GM23338 (cell line): ENCODE measurements around the gene SNX3. TPM values are rescaled to one million over a fixed set of nuclear protein-coding genes. Genes with fewer than 3 reads are reported as not detected.
"Not testable (repeated sequence)": the region's sequence is repeated elsewhere in the genome, so short reads cannot be mapped to it uniquely, and the experiment has no call there.

Experiments used
- ATAC-seq: fragments of 200-7000 bp; cut with Tn5 transposase; 3 replicates; pipeline ENCODE4 v1.9.1; 2020
- DNase-seq: peaks from one replicate; pipeline ENCODE4 v3.0.0-alpha.2; 2015; ENCODE audit warnings: low spot score
- H2AFZ ChIP-seq: fragments of 200-600 bp; sonication (generic); 2 replicates; pipeline ENCODE4 v1.8.0; 2016; ENCODE audit warnings: antibody characterized with exemption, mild to moderate bottlenecking, moderate library complexity
- H3F3A ChIP-seq: fragments of 200-600 bp; sonication (generic); replicated peaks from 2 replicates; pipeline ENCODE4 v1.8.0; 2017; ENCODE audit warnings: antibody characterized with exemption, mixed run types, low read depth
- H3K27ac ChIP-seq: fragments of 200-600 bp; sonication (generic); 2 replicates; pipeline ENCODE4 v1.6.1; 2016; ENCODE audit warnings: low read depth
- H3K27me3 ChIP-seq: fragments of 200-600 bp; sonication (generic); 2 replicates; pipeline ENCODE4 v1.8.0; 2016; ENCODE audit warnings: mild to moderate bottlenecking, mixed run types, moderate library complexity; ENCODE audit not compliant: insufficient read depth
- H3K36me3 ChIP-seq: fragments of 200-600 bp; sonication (generic); 2 replicates; pipeline ENCODE4 v1.8.0; 2016; ENCODE audit warnings: mild to moderate bottlenecking; ENCODE audit not compliant: insufficient read depth
- H3K4me1 ChIP-seq: fragments of 200-600 bp; sonication (generic); 2 replicates; pipeline ENCODE4 v1.8.0; 2016; ENCODE audit warnings: mild to moderate bottlenecking, moderate library complexity; ENCODE audit not compliant: insufficient read depth
- H3K4me2 ChIP-seq: fragments of 200-600 bp; sonication (generic); 2 replicates; pipeline ENCODE4 v1.7.1; 2017; ENCODE audit warnings: mixed run types
- H3K4me3 ChIP-seq: fragments of 200-600 bp; sonication (generic); 2 replicates; pipeline ENCODE4 v1.6.1; 2016; ENCODE audit warnings: mixed run types
- H3K79me2 ChIP-seq: fragments of 200-600 bp; sonication (generic); replicated peaks from 2 replicates; pipeline ENCODE4 v1.8.0; 2017; ENCODE audit warnings: mild to moderate bottlenecking; ENCODE audit not compliant: insufficient read depth
- H3K9me2 ChIP-seq: fragments of 200-600 bp; sonication (generic); 2 replicates; pipeline ENCODE4 v1.8.0; 2017; ENCODE audit not compliant: insufficient read depth
- H4K20me1 ChIP-seq: fragments of 200-600 bp; sonication (generic); replicated peaks from 2 replicates; pipeline ENCODE4 v1.8.0; 2017; ENCODE audit warnings: mild to moderate bottlenecking; ENCODE audit not compliant: insufficient read depth
- H3K27ac Mint-ChIP-seq: 2 replicates; pipeline ENCODE4 v1.8.0; 2020; ENCODE audit warnings: inconsistent platforms, mild to moderate bottlenecking, moderate library complexity, mixed read lengths
- H3K27me3 Mint-ChIP-seq: 3 replicates; pipeline ENCODE4 v1.8.0; 2022; ENCODE audit warnings: low read depth, mild to moderate bottlenecking, moderate library complexity, mixed read lengths, inconsistent platforms; ENCODE audit not compliant: insufficient read depth, poor library complexity
- H3K36me3 Mint-ChIP-seq: 3 replicates; pipeline ENCODE4 v1.8.0; 2021; ENCODE audit warnings: low read depth, mild to moderate bottlenecking, inconsistent platforms, moderate library complexity, mixed read lengths
- H3K4me1 Mint-ChIP-seq: 3 replicates; pipeline ENCODE4 v1.8.0; 2020; ENCODE audit warnings: mild to moderate bottlenecking, inconsistent platforms, mixed read lengths
- H3K4me3 Mint-ChIP-seq: 3 replicates; pipeline ENCODE4 v1.8.0; 2021; ENCODE audit warnings: moderate library complexity, mild to moderate bottlenecking, inconsistent platforms, mixed read lengths
- H3K9me3 Mint-ChIP-seq: 3 replicates; pipeline ENCODE4 v1.8.0; 2020; ENCODE audit warnings: moderate library complexity, mild to moderate bottlenecking, inconsistent platforms, mixed read lengths
- CREB1 ChIP-seq: fragments of 250-450 bp; sonication (Bioruptor Pico); IDR thresholded peaks from 2 replicates; pipeline ENCODE4 v1.5.0; 2020; ENCODE audit warnings: low read depth, mild to moderate bottlenecking, moderate library complexity
- EZH2phosphoT487 ChIP-seq: fragments of 200-600 bp; sonication (generic); IDR thresholded peaks from one replicate; pipeline ENCODE4 v1.8.1; 2018; ENCODE audit warnings: antibody characterized with exemption; ENCODE audit not compliant: unreplicated experiment
- NANOG ChIP-seq: IDR thresholded peaks from 2 replicates; pipeline ENCODE4 v1.6.1; 2016; ENCODE audit warnings: antibody characterized with exemption, borderline replicate concordance
- REST ChIP-seq: IDR thresholded peaks from one replicate; pipeline ENCODE4 v1.6.1; 2018; ENCODE audit warnings: antibody characterized with exemption; ENCODE audit not compliant: unreplicated experiment
- ZNF462 ChIP-seq: fragments of 250-450 bp; sonication (Bioruptor Pico); IDR thresholded peaks from 2 replicates; pipeline ENCODE4 v1.5.0; 2020; ENCODE audit warnings: mild to moderate bottlenecking, moderate library complexity
- polyA plus RNA-seq: library from polyadenylated mRNA; unstranded; fragments of >200 nt; fragmentation: Nextera tagmentation; extraction: Ambion mirVana; gene quantifications from 2 replicates; pipeline ENCODE4 v1.2.1, GENCODE V29; 2016
- total RNA-seq: library from RNA; depleted of rRNA; stranded (reverse); fragments of >200 nt; shearing (Covaris generic); gene quantifications from 2 replicates; pipeline ENCODE4 v1.2.3, GENCODE V29; 2014

SNX3 gene
- total and polyA plus RNA-seq, 2 experiments from 2014 or later: 87.2 to 123 TPM

GRCh38 chr6:108274546-108274945, 13.7 kb upstream of the SNX3 start (continued):
- no peak for TF ChIP-seq ZNF462 (CRISPR knock-in tag)
- TF ChIP-seq EZH2phosphoT487: no peak
- TF ChIP-seq CREB1 (CRISPR knock-in tag): no peak

GRCh38 chr6:108269955-108270354, 9.1 kb upstream of the SNX3 start:
- H3K27ac Mint-ChIP-seq, H3K4me3 ChIP-seq, H3K36me3 Mint-ChIP-seq, ATAC-seq, H3K27ac ChIP-seq, H2AFZ ChIP-seq, H3K4me1 ChIP-seq, H3K4me3 Mint-ChIP-seq, H3K4me1 Mint-ChIP-seq, H3K27me3 Mint-ChIP-seq, H3K79me2 ChIP-seq, H3K9me3 Mint-ChIP-seq, H3K4me2 ChIP-seq, H3K27me3 ChIP-seq, H4K20me1 ChIP-seq, H3F3A ChIP-seq, H3K36me3 ChIP-seq, DNase-seq, H3K9me2 ChIP-seq: not testable (repeated sequence)

- no peaks in the 10 kb centered on the region for H3K79me2 ChIP-seq
- H3K4me3 ChIP-seq: no peak overlapping the region
- no peaks in the 10 kb centered on the region for H3K4me1 Mint-ChIP-seq
- H2AFZ ChIP-seq: no peak overlapping the region
- H3K4me1 ChIP-seq: no peaks in the 10 kb centered on the region; the same call in 1 of the 2 replicates
- no peaks in the 10 kb centered on the region for H4K20me1 ChIP-seq
- no peaks in the 10 kb centered on the region; the same call in 1 of the 2 replicates for H3F3A ChIP-seq
- no peak overlapping the region for H3K27ac ChIP-seq
- DNase-seq (no peak), ATAC-seq (no peak)
- H3K4me2 ChIP-seq: no peak overlapping the region
- H3K9me3 Mint-ChIP-seq: peaks cover 9% of the 10 kb centered on the region
- no peak overlapping the region for H3K27ac Mint-ChIP-seq
- H3K9me2 ChIP-seq: no peaks in the 10 kb centered on the region
- H3K36me3 Mint-ChIP-seq: peaks cover 4% of the 10 kb centered on the region; the same call in 2 of the 3 replicates
- H3K4me3 Mint-ChIP-seq: no peak overlapping the region
- H3K27me3 Mint-ChIP-seq: no peaks in the 10 kb centered on the region
- no peaks in the 10 kb centered on the region for H3K27me3 ChIP-seq
- H3K36me3 ChIP-seq: no peaks in the 10 kb centered on the region
- TF ChIP-seq REST (no peak), EZH2phosphoT487 (no peak), NANOG (no peak)
These were observed 8.0 kb upstream of the SNX3 start for GRCh38 chr6:108268845-108269244.
